HG03342 (cell line): Measurements from ENCODE around the gene TPPP3.
"Not testable (repeated sequence)": the region's sequence is repeated elsewhere in the genome, so short reads cannot be mapped to it uniquely, and the experiment has no call there.

Source experiments
- ATAC-seq: cut with Tn5 transposase; IDR thresholded peaks from one replicate; pipeline ENCODE4 v1.9.1; 2021; ENCODE audit warnings: mild to moderate bottlenecking, moderate library complexity; ENCODE audit not compliant: unreplicated experiment

The TPPP3 gene

GRCh38 chr16:67426950-67427349 is 33.7 kb upstream of the TPPP3 start:
- no peak for ATAC-seq

DNA sequence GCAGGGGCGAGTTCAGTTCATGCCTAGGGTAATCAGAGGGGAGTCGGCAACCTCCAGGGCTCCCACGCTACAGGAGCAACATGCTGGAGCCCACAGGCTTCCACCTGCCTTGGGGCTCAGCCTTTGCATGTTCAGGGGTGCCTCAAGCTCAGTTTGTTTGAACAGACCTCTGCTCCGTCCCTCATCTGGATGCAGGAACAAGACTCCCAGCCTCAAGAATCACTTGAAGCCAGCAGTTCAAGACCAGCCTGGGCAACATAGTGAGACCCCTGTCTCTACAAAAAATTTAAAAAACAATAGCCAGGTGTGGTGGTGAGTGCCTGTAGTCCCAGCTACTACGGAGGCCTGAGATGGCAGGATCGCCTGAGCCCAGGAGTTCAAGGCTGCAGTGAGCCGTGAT is 32.7 kb upstream of the TPPP3 start:
- no peak for ATAC-seq

GRCh38 chr16:67425580-67425979 is 32.3 kb upstream of the TPPP3 start:
- ATAC-seq = no peak

DNA sequence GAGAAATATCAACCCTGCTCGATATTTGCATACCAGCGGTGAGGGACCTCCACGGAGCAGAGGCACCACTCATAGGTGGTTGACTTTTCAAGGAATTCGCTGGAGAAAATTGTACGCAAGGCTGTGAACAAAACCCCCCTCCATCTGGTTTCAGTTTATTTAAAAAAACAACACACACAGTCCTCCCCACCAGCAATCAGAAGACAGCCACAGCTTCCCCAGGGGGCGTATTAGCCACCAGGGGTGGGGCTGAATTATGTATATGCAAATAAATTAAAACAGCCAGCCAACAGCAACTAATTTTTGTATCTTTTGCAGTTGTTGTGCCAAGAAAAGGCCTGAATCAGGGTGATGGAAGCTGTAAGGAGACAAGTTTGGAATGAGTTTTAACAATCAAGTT is 31.8 kb upstream of the TPPP3 start:
- no peak for ATAC-seq

DNA sequence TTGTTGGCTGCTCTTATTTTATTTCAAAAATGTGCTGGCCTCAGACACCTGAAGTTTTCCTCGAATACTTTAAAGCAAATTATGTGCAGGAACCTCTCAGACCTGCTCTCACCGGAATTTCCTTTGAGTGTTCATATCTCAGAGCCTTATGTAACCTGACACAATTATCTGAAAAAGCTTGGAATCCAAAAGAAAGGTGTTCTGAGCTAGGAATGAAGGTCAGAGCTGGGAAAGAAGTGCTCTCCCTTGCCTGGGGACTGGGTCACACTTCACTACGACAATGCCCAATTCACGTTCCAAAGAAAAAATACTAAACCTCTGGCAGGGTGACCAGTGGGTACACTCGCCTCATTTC is 30.9 kb upstream of the TPPP3 start:
- no peak for ATAC-seq

DNA sequence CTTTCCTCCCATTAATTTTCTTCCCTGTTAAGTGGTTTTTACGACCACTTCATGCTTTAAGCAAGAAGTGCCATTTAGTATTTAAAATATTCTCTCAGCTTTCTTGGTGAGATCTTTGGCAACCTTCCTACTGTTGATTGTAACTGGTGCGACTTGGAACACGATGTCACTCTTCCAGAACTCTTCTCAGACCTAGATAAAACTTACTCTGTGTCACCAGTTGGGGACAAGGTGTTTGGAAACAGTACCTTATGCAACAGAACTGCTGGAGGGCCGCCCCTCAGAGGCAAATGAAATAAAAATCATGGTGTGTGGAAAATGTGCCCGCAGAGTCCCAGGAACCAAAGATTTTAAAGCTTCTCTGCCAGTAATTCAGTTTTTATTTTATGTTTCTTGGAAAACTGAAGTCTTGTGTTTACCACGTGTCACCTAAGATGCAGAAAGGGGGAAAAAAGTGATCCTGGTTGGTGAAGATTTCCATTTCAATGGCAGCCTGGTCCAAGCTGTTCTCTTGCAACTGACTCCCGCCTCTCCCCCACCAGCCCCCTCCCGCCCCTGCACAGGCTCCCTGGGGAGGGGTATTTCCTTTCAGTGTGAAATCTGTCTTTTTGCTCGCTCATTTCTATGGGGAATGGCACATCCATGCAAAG is 30.4 kb upstream of the TPPP3 start:
- no peak for ATAC-seq

DNA sequence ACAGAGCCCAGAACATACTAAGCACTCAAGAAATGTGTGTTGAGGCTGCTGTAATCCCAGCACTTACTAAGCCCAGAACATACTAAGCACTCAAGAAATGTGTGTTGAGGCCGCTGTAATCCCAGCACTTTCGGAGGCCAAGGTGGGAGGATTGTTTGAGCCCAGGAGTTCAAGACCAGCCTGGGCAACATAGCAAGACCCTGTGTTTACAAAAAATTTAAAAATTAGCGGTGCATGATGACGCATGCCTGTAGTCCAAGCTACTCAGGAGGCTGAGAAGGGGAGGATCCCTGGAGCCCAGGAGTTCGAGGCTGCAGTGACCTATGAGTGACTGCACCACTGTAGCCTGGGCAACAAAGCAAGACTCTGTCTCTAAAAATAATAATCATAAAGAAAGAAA is 29.7 kb upstream of the TPPP3 start:
- no peak for ATAC-seq

DNA sequence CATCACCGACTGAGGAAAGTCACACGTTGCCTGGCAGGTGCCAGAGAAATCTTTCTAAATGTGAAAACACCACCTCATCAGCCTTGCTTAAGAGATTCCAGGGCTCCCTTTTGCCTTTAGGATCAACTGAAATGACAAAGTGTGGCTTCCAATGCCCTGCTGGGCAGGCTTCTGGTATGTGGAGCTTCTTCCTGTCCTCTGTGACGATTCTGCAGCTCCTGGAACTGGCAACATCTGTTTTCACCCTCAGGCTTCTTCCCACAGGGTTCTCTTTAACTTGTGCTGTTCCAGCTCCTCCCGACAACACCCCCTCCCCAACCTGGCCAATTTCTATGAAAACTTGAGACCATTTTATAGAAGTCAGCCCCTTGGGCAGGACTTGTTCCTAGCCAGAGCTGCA is 27.7 kb upstream of the TPPP3 start:
- ATAC-seq = no peak

- ATAC-seq = no peak
These were observed 26.6 kb upstream of the TPPP3 start for GRCh38 chr16:67419931-67420330.

GRCh38 chr16:67419502-67419901 is 26.2 kb upstream of the TPPP3 start:
- no peak for ATAC-seq

DNA sequence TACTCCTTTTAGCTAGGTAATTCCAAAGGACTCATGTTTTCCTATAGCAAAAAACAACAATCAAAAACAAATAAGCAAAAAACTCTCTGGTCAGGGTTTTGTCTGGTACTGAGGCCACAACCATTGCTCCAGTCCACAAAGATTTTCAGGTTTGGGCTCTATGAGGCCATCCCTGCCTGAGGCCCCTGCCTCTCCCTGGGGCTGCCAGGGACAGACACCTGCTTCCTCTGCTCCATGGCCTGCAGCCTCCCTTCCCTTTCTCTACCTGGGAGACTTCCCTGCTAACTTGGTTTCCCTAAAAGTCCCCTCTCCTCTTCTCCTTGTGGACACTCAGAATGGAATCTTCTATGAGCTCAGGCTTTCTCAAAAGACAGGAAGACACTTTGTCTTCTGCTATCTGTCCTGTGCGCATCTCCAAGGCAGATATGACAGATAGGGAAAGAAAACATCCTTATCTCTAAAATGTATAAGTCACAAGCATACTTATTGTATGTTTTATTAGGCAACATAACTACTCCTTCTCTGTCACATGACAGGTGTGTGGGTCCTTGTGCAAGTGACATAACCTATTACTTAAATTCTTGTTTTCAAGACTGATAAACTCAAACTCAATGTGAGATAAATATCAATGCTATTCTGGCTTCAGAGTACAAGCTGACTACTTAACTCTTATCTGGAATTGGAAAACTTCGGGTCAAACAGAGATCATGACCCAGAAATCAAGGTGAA is 24.2 kb upstream of the TPPP3 start:
- ATAC-seq = no peak

DNA sequence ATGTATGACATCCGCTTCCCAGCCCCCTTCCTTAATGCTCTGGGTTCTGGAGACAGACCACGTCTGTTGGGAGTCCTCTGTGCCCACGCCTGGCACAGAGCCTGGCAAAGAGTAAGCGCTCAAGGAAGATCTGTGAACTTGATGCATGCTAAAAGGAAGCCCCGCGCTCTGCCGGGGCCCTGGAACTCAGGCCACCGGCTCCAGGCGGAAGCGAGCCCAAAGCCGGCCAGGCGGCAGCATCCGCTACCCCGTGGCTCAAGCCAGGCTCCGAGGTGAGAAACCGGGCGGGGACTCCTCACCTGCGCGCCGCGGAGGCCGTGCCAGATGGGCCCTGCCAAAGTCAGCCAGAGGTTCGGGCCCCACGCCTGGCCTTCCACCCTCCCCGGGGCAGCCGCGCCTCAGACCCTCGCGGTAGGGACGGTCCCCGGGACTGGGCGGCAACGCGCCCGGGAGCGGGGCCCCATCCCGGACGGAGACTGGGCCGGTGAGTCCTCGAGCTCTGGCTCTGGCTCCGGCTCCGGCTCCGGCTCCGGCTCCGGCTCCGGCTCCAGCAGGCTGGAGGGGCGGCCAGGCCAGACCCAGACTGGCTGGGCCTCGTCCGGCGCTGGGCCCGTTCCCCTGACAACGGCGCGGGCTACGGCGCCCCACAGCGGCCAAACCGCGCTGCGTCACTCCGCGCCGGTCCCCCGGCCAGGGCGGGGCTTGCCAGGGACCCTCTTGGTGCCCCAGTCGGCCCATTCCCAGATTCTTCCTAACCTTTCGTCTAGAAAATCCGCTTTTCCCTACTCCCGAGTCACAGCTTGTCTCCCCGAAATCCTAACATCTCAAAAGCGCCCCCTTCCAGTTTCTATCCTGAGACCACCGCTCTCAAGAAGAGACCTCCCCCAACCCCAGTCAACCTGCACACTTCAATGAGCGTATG is 22.8 kb upstream of the TPPP3 start, which contains the start of gene ZDHHC1:
TSS of gene ZDHHC1 (minus strand) at position 606 of the 922 bp plus-strand sequence. CDS start 8,702 bp downstream, outside the sequence.
- ATAC-seq = no peak

- ATAC-seq = not testable (repeated sequence)
These were observed 22.1 kb upstream of the TPPP3 start for GRCh38 chr16:67415421-67415820.

DNA sequence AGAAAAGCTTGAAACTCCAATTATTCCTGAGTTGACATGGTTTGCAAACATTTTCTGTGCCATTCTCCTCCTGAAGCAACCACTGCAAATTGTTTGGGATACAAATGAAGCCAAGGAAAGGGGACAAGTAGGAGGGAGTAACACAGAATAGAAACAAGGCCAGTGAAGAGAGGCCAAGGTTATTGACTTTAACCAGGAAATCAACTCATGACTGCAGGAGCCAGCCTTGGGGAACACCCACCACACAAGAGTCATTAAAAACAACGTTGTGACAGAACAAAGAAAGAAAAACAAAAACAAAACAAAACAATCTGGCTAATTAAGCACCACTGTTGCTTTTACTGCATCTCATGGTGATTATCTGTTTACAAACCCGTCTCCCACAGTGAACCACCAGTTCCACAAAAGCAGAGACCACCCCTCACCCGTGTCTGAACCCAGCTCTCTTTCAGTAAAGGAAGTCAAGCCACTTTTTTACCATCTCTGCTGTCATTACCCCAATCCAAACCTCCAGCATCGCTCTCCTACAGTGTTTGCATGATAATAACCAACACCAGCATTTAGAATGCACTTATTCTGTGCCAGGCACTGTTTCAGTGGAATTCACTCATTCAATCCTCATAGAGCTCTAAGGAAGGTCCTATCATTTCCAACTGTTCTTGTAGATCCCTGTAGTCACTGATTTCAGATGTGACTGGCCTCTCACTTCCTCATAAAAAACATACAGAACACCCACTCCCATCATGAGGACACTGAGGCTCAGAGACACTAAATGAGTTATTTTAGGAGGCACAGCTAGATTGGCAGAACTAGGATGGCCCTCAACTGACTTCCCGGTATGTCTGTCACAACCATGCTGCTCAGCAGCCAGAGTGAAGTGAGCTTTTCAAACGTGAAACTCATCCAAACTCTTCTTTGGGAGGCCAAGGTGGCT is 20.9 kb upstream of the TPPP3 start:
- ATAC-seq = no peak

- ATAC-seq = no peak
These were observed 19.0 kb upstream of the TPPP3 start for GRCh38 chr16:67412294-67412693.

GRCh38 chr16:67411339-67411738 is 18.0 kb upstream of the TPPP3 start:
- ATAC-seq = no peak

DNA sequence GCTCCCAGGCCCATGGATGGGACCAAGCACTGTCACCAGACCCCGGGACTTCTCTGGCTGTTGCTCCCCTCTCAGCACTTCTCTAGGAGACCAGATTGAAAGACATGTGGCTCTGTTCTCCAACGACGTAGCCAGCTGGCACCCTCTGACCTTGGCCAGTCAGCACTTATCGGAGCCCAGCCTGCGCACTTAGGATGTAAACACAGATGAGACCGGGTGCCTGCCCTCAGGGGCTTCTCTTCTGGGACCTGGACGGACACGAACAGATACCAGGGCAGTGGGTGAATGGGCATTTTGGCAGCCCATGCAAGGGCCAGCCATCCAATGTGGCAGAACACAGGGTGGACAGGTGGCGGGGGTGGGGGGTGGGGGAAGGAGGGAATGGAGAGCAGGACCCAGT is 16.3 kb upstream of the TPPP3 start:
- ATAC-seq = no peak

- ATAC-seq = no peak
These were observed 14.6 kb upstream of the TPPP3 start for GRCh38 chr16:67407788-67408452.

GRCh38 chr16:67407176-67407787 is 14.0 kb upstream of the TPPP3 start:
- ATAC-seq = no peak
